COLO668 (cell line): ENCODE data around the gene AOX1.
"Not testable (repeated sequence)": the region's sequence is repeated elsewhere in the genome, so short reads cannot be mapped to it uniquely, and the experiment has no call there.

Experiments used
- DNase-seq: peaks from one replicate; lab custom pipeline; 2025; ENCODE audit not compliant: unreplicated experiment; lab: John Stamatoyannopoulos, UW

The AOX1 gene

DNA sequence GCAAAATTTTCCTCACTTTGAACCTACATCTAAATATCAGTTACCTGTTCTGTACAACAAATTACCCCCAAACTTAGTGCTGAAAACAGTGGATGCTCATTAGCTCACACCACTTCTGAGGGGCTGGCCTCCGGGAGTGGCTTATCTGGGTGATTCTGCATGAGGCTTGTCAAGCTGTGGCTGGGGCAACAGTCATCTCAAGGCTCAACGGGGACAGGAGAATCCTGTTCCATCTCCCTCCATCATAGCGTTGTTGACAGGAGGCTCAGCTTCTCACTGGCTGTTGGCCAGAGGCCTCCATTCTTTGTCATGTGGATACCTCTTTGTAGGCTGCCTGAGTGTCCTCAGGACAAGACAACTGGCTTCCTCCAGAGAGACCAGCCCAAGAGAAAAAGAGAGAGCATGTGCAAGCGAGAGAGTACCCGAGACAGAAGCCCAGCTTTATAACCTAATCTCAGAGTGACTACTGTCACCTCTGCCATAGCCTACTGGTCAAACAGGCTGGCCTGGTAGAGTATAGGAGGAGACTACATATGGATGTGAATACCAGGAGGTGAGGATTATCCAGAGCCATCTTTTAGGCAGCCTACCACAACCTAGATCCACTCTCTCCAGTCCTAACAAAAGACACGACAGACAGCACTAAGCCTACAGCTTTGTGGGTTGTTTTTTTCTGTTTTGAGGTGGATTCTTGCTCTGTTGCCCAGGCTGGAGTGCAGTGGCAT, 79.1 kb downstream of the AOX1 start:
- DNase-seq = no peak

GRCh38 chr2:200665626-200666453, 80.0 kb downstream of the AOX1 start:
- DNase-seq = no peak

GRCh38 chr2:200667413-200667812, 81.6 kb downstream of the AOX1 start:
- DNase-seq = no peak

DNA sequence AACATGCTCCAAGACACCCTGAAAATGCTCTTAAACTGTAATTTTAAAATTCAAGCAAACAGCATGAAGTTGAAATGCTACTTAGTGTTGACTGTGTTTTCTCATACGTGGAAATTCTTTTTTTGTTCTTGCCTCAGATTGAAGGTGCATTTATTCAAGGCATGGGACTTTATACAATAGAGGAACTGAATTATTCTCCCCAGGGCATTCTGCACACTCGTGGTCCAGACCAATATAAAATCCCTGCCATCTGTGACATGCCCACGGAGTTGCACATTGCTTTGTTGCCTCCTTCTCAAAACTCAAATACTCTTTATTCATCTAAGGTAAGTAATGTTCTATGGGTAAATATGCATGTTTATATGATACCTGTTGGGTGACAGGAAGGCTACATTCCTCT, 82.7 kb downstream of the AOX1 start:
- no peak for DNase-seq

- no peak for DNase-seq
Observed at GRCh38 chr2:200669308-200669707, 83.5 kb downstream of the AOX1 start.

GRCh38 chr2:200670313-200670712, 84.5 kb downstream of the AOX1 start:
- no peak for DNase-seq

DNA sequence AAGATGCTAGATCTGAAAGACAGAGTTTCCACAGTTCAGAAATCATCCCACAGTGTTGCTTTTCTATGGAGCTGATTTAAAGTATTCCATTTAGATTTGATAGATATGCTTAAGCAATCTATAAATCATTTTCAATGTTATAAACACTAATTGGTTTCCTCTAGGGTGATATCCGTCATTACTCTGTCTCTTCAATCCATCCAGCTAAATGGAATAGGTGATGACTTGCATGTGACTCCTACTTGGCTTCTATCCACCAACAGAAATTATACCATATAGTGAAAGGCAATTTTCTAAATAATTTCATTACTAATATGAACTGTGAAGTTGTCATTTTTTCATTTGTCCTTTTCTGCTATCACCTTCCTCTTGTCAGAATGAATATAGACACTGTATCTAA, 84.9 kb downstream of the AOX1 start:
- no peak for DNase-seq

DNA sequence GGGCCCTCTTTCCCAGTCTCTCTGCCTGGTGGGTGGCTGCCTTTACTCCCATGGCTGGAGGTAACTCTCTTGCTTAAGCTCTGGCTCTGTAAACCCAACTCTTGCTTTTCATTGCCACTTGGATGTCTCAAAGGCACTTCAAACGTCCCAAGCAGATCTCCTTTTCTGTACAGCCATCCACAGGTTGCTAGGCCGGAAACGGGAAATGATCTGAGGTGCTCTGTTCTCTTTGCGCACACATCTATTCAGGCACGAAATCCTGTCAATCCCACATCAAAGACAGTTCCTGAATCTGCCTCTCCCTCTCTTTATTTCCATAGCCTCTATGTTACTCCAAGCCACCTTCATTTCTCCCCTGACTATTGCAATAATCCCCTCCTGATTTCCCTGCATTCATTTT, 87.4 kb downstream of the AOX1 start:
- DNase-seq = no peak

GRCh38 chr2:200674837-200675236, 89.0 kb downstream of the AOX1 start:
- DNase-seq = no peak

DNA sequence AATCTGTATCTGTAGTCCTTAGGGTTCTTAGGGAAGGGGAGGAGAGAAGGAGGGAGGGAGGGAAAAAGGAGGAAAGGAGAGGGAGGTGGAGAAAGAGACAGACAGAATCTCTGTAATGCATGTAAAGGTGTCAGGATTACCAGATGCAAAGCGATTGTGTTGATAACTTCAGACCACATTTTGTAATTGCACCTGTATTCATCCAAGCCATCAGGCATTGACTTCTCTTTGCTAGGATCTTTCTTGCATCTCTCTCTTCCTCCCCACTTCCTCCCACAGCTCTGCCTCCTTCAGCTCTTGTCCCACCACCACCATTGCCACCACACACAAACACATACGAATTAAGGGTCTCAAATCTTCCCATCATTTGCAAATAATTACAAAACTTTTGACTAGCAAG, 91.4 kb downstream of the AOX1 start:
- no peak for DNase-seq

GRCh38 chr2:200677721-200678532, 92.1 kb downstream of the AOX1 start:
- no peak for DNase-seq

DNA sequence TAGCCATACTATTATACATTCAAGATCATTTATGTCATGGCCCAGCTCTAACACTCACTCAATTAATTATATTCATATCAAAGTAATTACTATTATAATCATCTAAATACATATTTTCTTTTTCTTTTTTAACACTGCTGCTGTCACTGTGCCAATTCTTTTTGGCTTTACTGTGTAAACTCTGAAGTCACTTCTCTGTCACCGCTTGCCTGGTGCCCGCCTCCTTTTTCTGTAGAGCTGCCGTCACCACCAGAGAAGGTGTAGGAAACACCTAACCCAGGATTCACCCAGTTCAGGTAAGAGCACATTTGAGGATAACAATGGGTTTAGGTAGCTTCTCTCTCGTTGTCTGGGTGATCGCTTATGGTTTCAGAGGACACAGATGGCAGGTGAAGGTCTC, 93.3 kb downstream of the AOX1 start:
- no peak for DNase-seq

- no peak for DNase-seq
Observed at GRCh38 chr2:200679535-200679934, 93.7 kb downstream of the AOX1 start.

DNA sequence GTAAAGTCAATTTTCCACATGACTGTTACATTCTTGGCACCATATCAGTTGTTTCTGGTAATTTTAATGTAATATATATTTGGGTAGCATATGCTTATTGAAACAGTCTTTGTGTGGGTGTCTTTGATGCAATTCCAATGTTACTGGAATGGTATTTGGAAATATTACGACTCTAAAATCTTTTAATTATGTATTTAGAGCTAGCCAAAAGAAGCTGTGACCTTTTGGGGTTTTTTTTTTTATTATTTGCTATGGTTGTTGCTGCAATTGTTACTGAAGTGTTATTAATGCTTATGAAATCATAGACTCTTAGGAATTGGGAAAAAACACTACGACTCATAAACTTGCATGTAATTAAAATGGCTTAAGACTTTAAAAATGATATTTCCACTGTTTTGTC, 95.9 kb downstream of the AOX1 start:
- no peak for DNase-seq

GRCh38 chr2:200682407-200682806, 96.6 kb downstream of the AOX1 start:
- not testable (repeated sequence) for DNase-seq

GRCh38 chr2:200687922-200688920, 102.4 kb downstream of the AOX1 start:
- no peak for DNase-seq

- no peak for DNase-seq
Observed at GRCh38 chr2:200689115-200689514, 103.3 kb downstream of the AOX1 start.

- no peak for DNase-seq
Observed at GRCh38 chr2:200693836-200694470, 108.1 kb downstream of the AOX1 start.

- DNase-seq = no peak
Observed at GRCh38 chr2:200695191-200695590, 109.4 kb downstream of the AOX1 start.

DNA sequence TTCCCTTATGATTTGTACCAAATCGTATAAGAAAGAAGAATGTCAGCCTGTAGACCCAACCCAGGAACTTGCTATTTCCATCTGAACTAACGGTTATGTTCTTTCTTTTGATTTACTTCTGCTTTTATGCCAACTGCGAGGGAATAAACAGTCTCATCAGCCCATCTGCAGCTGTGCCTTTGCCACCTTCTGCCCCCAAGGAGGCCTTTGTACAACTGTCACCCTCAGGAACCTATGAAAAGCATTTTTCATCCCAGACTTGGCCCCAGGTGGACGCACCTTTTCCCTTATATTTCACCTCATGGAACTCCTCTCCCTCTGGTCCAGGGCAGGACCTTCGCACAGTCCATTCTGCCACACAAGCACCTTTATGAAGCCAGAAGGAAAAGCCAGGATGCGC, 109.8 kb downstream of the AOX1 start:
- no peak for DNase-seq
